DMS153 (cell line): Measurements from ENCODE around the gene ARHGEF10L.
A peak's percentile ranks its signal among the peaks of the same experiment; 100 is the strongest.

ENCODE experiments used
- DNase-seq: peaks from one replicate; lab custom pipeline; 2025; lab: John Stamatoyannopoulos, UW

Gene ARHGEF10L

GRCh38 chr1:17591814-17592430 is 52.4 kb downstream of the ARHGEF10L start:
- no peak for DNase-seq

- no peak for DNase-seq
Measured at GRCh38 chr1:17594026-17594425, 54.5 kb downstream of the ARHGEF10L start.

- no peak for DNase-seq
Measured at GRCh38 chr1:17594690-17595601, 55.4 kb downstream of the ARHGEF10L start.

GRCh38 chr1:17595602-17595925 is 56.1 kb downstream of the ARHGEF10L start:
- no peak for DNase-seq

GRCh38 chr1:17596186-17596585 is 56.7 kb downstream of the ARHGEF10L start:
- DNase-seq, result peak; percentile 6

- peak; percentile 96 for DNase-seq
Measured at GRCh38 chr1:17596651-17597509, 57.4 kb downstream of the ARHGEF10L start.

- DNase-seq, result no peak
Measured at GRCh38 chr1:17597651-17598050, 58.2 kb downstream of the ARHGEF10L start.

GRCh38 chr1:17598251-17598650 is 58.8 kb downstream of the ARHGEF10L start:
- DNase-seq, result no peak

- no peak for DNase-seq
Measured at GRCh38 chr1:17599291-17599953, 59.9 kb downstream of the ARHGEF10L start.

- no peak for DNase-seq
Measured at GRCh38 chr1:17599954-17600300, 60.4 kb downstream of the ARHGEF10L start.

GRCh38 chr1:17600321-17600720 is 60.8 kb downstream of the ARHGEF10L start:
- no peak for DNase-seq

- DNase-seq, result no peak
Measured at GRCh38 chr1:17601643-17602382, 62.3 kb downstream of the ARHGEF10L start.

- DNase-seq, result peak; percentile 74
Measured at GRCh38 chr1:17603091-17603841, 63.8 kb downstream of the ARHGEF10L start.

- peak; percentile 69 for DNase-seq
Measured at GRCh38 chr1:17605582-17606344, 66.3 kb downstream of the ARHGEF10L start.

- peak; percentile 15 for DNase-seq
Measured at GRCh38 chr1:17606826-17607440, 67.4 kb downstream of the ARHGEF10L start.

GRCh38 chr1:17607644-17608581 is 68.4 kb downstream of the ARHGEF10L start:
- DNase-seq, result no peak

- no peak for DNase-seq
Measured at GRCh38 chr1:17609529-17609928, 70.0 kb downstream of the ARHGEF10L start.

GRCh38 chr1:17610085-17610484 is 70.6 kb downstream of the ARHGEF10L start:
- no peak for DNase-seq
